Measurements from ENCODE around the gene CPLX4. TPM values are rescaled to one million over a fixed set of nuclear protein-coding genes. Genes with fewer than 3 reads are reported as not detected.

CPLX4 gene
- total RNA-seq, 1 donor from 2014 or later, result not detected

Other genes starting within 250 kb of the CPLX4 start
- gene SEC11C, start 178.8 kb downstream of the CPLX4 start, total RNA-seq, result 147 and 148 TPM in 2 replicates
- gene GRP, start 98.5 kb downstream of the CPLX4 start, total RNA-seq, result not detected in 2 replicates
- not detected in 2 replicates for gene RAX, start 45.2 kb downstream of the CPLX4 start, total RNA-seq
- 147 and 175 TPM in 2 replicates for gene LMAN1, start 40.6 kb upstream of the CPLX4 start, total RNA-seq